K562 (cell line): Measurements from ENCODE around the gene ABHD8. TPM values are rescaled to one million over a fixed set of nuclear protein-coding genes. Genes with fewer than 3 reads are reported as not detected.
A peak's percentile ranks its signal among the peaks of the same experiment; 100 is the strongest.

Source experiments
- ATAC-seq: fragments of 200-7000 bp; cut with Tn5 transposase; 3 replicates; pipeline ENCODE4 v1.9.1; 2020; ENCODE audit warnings: moderate library complexity
- Bru-seq: library from RNA; stranded (reverse); fragments of 400-500 nt; gene quantifications from one replicate; lab custom pipeline; 2021; lab: Mats Ljungman, UMichigan
- BruChase-seq, 2 experiments: library from RNA; stranded (reverse); fragments of 400-500 nt; gene quantifications; one replicate each; lab custom pipeline; 2021; lab: Mats Ljungman, UMichigan
- BruUV-seq: library from RNA; stranded (reverse); fragments of 400-500 nt; replicated peaks from 2 replicates; lab custom pipeline; 2021; lab: Mats Ljungman, UMichigan
- CTCF ChIA-PET: fragments of 300-600 bp; formaldehyde crosslinking; extraction: SDS; loops from one replicate; lab custom pipeline; 2021; ENCODE audit warnings: low intra/inter-chr PET ratio; lab: Yijun Ruan, JAX
- POLR2A ChIA-PET: fragments of 300-600, 350-650 bp; sonication (Branson Sonifier 250); formaldehyde crosslinking; extraction: SDS; loops from one replicate; lab custom pipeline; 2021; ENCODE audit warnings: antibody characterized with exemption, inconsistent platforms; lab: Yijun Ruan, JAX
- DNase-seq, 4 experiments: peaks; one replicate each; pipeline versions ENCODE4 v3.0.0 to v3.0.0-alpha.2; 2011 to 2018; ENCODE audit warnings: low spot score in 3 of 4, mixed read lengths in 3 of 4; ENCODE audit errors: extremely low read depth in 1 of 4
- FAIRE-seq: peaks from 2 replicates; lab custom pipeline; 2011; peaks lifted over from hg19 to GRCh38; lab: Jason Lieb, UNC
- H2AFZ ChIP-seq: 2 replicates; pipeline ENCODE4 v1.6.0; 2011; ENCODE audit warnings: low read depth, low read length, control low read depth, inconsistent platforms
- H3K27ac ChIP-seq: fragments of 200-600 bp; 3 replicates; pipeline ENCODE4 v1.8.0; 2011; ENCODE audit warnings: low read depth, mild to moderate bottlenecking, control low read depth, inconsistent platforms, low read length, moderate library complexity, mixed read lengths; ENCODE audit errors: extremely low read depth
- H3K27me3 ChIP-seq, 2 experiments: fragments of 300-600 bp in 1 of 2; 2 replicates in 1 of 2; 3 replicates in 1 of 2; pipeline versions ENCODE4 v1.6.0 to v1.8.0; 2011; ENCODE audit warnings: inconsistent platforms in 2 of 2, low read length in 2 of 2, mild to moderate bottlenecking in 1 of 2, mixed read lengths in 1 of 2, moderate library complexity in 1 of 2; ENCODE audit not compliant: control insufficient read depth in 2 of 2, insufficient read depth in 2 of 2
- H3K36me3 ChIP-seq: fragments of 300-600 bp; 3 replicates; pipeline ENCODE4 v1.8.0; 2011; ENCODE audit warnings: mild to moderate bottlenecking, low read length, inconsistent platforms; ENCODE audit not compliant: control insufficient read depth, insufficient read depth
- H3K4me1 ChIP-seq, 2 experiments: fragments of 200-600 bp in 1 of 2; replicated peaks in 1 of 2; 2 replicates in 1 of 2; 3 replicates in 1 of 2; pipeline versions ENCODE4 v1.5.1 to v1.8.0; 2011; ENCODE audit warnings: inconsistent platforms in 2 of 2, low read length in 2 of 2, mild to moderate bottlenecking in 1 of 2, mixed read lengths in 1 of 2, moderate library complexity in 1 of 2; ENCODE audit not compliant: control insufficient read depth in 2 of 2, insufficient read depth in 2 of 2
- H3K4me2 ChIP-seq: 2 replicates; pipeline ENCODE4 v1.6.1; 2011; ENCODE audit warnings: low read length, control low read depth, inconsistent platforms, mixed read lengths; ENCODE audit not compliant: insufficient read depth
- H3K4me3 ChIP-seq: fragments of 200-600 bp; sonication (generic), shearing (Covaris generic); 2 replicates; pipeline ENCODE4 v1.5.1; 2016; ENCODE audit warnings: control low read depth, inconsistent platforms
- H3K79me2 ChIP-seq: fragments of 200-600 bp; 3 replicates; pipeline ENCODE4 v1.8.0; 2011; ENCODE audit warnings: low read length, inconsistent platforms; ENCODE audit not compliant: control insufficient read depth, insufficient read depth
- H3K9ac ChIP-seq, 2 experiments: 2 replicates each; pipeline versions ENCODE4 v1.6.0 to v1.6.1; 2011; ENCODE audit warnings: low read depth in 2 of 2, low read length in 2 of 2, control low read depth in 1 of 2, inconsistent platforms in 1 of 2, mild to moderate bottlenecking in 1 of 2, mixed read lengths in 1 of 2; ENCODE audit not compliant: insufficient read depth in 1 of 2
- H3K9me1 ChIP-seq: one replicate; pipeline ENCODE4 v1.6.0; 2011; ENCODE audit warnings: inconsistent platforms, mild to moderate bottlenecking, low read length, moderate library complexity; ENCODE audit not compliant: control insufficient read depth, insufficient read depth
- H3K9me3 ChIP-seq: replicated peaks from 2 replicates; pipeline ENCODE4 v1.5.1; 2011; ENCODE audit warnings: low read depth, low read length, inconsistent platforms; ENCODE audit not compliant: control insufficient read depth, insufficient read depth
- H4K20me1 ChIP-seq: replicated peaks from 2 replicates; pipeline ENCODE4 v1.6.1; 2011; ENCODE audit warnings: low read length, inconsistent platforms, mixed read lengths; ENCODE audit not compliant: control insufficient read depth, insufficient read depth
- CBX2 ChIP-seq: fragments of 200-600 bp; sonication (generic); IDR thresholded peaks from one replicate; pipeline ENCODE4 v1.6.1; 2012; ENCODE audit warnings: mild to moderate bottlenecking, low read length, inconsistent platforms; ENCODE audit not compliant: insufficient read depth, poor library complexity, severe bottlenecking
- PML ChIP-seq: IDR thresholded peaks from 2 replicates; pipeline ENCODE4 v1.6.1; 2012; ENCODE audit warnings: low read length, inconsistent platforms
- RAD21 ChIP-seq, 2 experiments: fragments of 250-450 bp in 1 of 2; fragments of 450-650 bp in 1 of 2; sonication (Bioruptor Pico) in 1 of 2; formaldehyde crosslinking in 1 of 2; IDR thresholded peaks in 1 of 2; conservative IDR thresholded peaks in 1 of 2; 2 replicates each; pipeline versions ENCODE4 v1.4.0 to v1.8.0; 2020 to 2022; ENCODE audit warnings: mild to moderate bottlenecking in 2 of 2, moderate library complexity in 1 of 2
- WGBS: fragments of 100-300 bp; shearing (Covaris generic); methylation state at CpG from one replicate; pipeline ENCODE4 v1.1.6; 2016; ENCODE audit warnings: low coverage, mixed read lengths; ENCODE audit not compliant: insufficient coverage; ENCODE audit errors: missing lambda C conversion rate; 5-methylcytosine and 5-hydroxymethylcytosine counted together
- in situ Hi-C: fragments of 300-500 bp; cut with MboI; formaldehyde crosslinking; loops from 4 replicates; pipeline ENCODE4 v1.15.0; 2018; ENCODE audit warnings: inconsistent platforms, mixed read lengths
- intact Hi-C: fragments of 100-400 bp; cut with micrococcal nuclease; formaldehyde crosslinking; loops from 2 replicates; pipeline ENCODE4 v1.14.2; 2022
- long read RNA-seq, 3 experiments: library from polyadenylated mRNA in 2 of 3; library from RNA in 1 of 3; unstranded in 2 of 3; stranded (forward) in 1 of 3; transcript quantifications; one replicate each; pipeline ENCODE4 v2.0.0, GENCODE V29; 2019 to 2022
- polyA minus RNA-seq, 3 experiments: library from RNA; depleted of rRNA, polyadenylated mRNA; stranded (reverse); fragments of >200 nt; gene quantifications; 2 replicates each; pipeline ENCODE4 v1.2.3, GENCODE V29; 2011
- polyA plus RNA-seq, 8 experiments: library from polyadenylated mRNA; depleted of rRNA in 4 of 8; stranded (reverse) in 5 of 8; unstranded in 3 of 8; fragments of >200 nt; fragmentation: Nextera tagmentation in 2 of 8; fragmentation: Illumina TruSeq in 1 of 8; extraction: Ambion mirVana in 2 of 8; extraction: Trizol in 1 of 8; gene quantifications; 2 replicates each; pipeline versions ENCODE4 v1.2.1 to v1.2.3, GENCODE V29; 2011 to 2014; ENCODE audit warnings: inconsistent platforms in 1 of 8, missing spikeins in 1 of 8
- total RNA-seq, 7 experiments: library from RNA; depleted of rRNA in 6 of 7; stranded (reverse); fragments of >200 nt in 6 of 7; fragmentation: Illumina TruSeq in 2 of 7; extraction: Trizol in 2 of 7; gene quantifications; 2 replicates each; pipeline versions ENCODE4 v1.2.1 to v1.2.3, GENCODE V29; 2011 to 2021; ENCODE audit warnings: low replicate concordance in 1 of 7
- TF ChIP-seq, protein P1 (sequence below): fragments of 250-450 bp; sonication (Bioruptor Pico); IDR thresholded peaks from 2 replicates; pipeline ENCODE4 v1.5.1; 2021; ENCODE audit warnings: mild to moderate bottlenecking
- TF ChIP-seq, protein P2 (sequence below), 3 experiments: IDR thresholded peaks in 2 of 3; conservative IDR thresholded peaks in 1 of 3; 2 replicates each; pipeline ENCODE4 v1.5.1; 2011 to 2012; ENCODE audit warnings: low read length in 3 of 3, mild to moderate bottlenecking in 3 of 3, control low read depth in 2 of 3, improper control_type of control experiment in 1 of 3, inconsistent platforms in 1 of 3, low read depth in 1 of 3, mixed read lengths in 1 of 3, moderate library complexity in 1 of 3; ENCODE audit not compliant: insufficient read depth in 2 of 3

Gene ABHD8, protein sequence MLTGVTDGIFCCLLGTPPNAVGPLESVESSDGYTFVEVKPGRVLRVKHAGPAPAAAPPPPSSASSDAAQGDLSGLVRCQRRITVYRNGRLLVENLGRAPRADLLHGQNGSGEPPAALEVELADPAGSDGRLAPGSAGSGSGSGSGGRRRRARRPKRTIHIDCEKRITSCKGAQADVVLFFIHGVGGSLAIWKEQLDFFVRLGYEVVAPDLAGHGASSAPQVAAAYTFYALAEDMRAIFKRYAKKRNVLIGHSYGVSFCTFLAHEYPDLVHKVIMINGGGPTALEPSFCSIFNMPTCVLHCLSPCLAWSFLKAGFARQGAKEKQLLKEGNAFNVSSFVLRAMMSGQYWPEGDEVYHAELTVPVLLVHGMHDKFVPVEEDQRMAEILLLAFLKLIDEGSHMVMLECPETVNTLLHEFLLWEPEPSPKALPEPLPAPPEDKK
- total RNA-seq (2011; cell fraction: chromatin; rRNA removed; ENCODE audit: low replicate concordance): 2.0 TPM in 1 of 2 replicates, not detected in the other
- total RNA-seq (2011; cell fraction: nucleolus; rRNA removed): 4.0 and 4.2 TPM in 2 replicates
- 1.5 and 1.8 TPM in 2 replicates for total RNA-seq (2011; cell fraction: nucleoplasm; rRNA removed)
- total RNA-seq (2014; rRNA removed) (5.0 and 5.8 TPM in 2 replicates), total RNA-seq (2014; rRNA removed; fragmentation: Illumina TruSeq; extraction: Trizol) (0.22 and 0.29 TPM in 2 replicates), total RNA-seq (2015; rRNA removed; fragmentation: Illumina TruSeq; extraction: Trizol) (1.7 and 1.8 TPM in 2 replicates), total RNA-seq (2021) (5.6 and 6.6 TPM in 2 replicates), polyA plus RNA-seq (2011; rRNA removed) (2.3 and 4.2 TPM in 2 replicates), polyA plus RNA-seq (2014; fragmentation: Illumina TruSeq; extraction: Trizol) (0.97 and 2.3 TPM in 2 replicates), polyA plus RNA-seq (2014; fragmentation: Nextera tagmentation; extraction: Ambion mirVana) (under 1 TPM in 1 of 2 experiments, not detected in 1; 0.04 TPM), polyA plus RNA-seq (2014; rRNA removed) (3.8 and 5.2 TPM in 2 replicates), polyA minus RNA-seq (2011; rRNA and poly(A)+ RNA removed) (0.96 and 1.6 TPM in 2 replicates), Bru-seq, nascent RNA (percentile 49 among the genes with signal in this experiment), BruChase-seq, experiment 1, labeled RNA remaining after a 2-hour chase (percentile 47 among the genes with signal in this experiment), BruChase-seq, experiment 2, labeled RNA remaining after a 6-hour chase (percentile 50 among the genes with signal in this experiment)
- 6.2 and 11.3 TPM in 2 replicates for polyA plus RNA-seq (2011; cell fraction: cytosol; rRNA removed)
- polyA plus RNA-seq (2011; cell fraction: nucleus; rRNA removed): 2.0 and 2.3 TPM in 2 replicates
- 3.7 and 11.4 TPM in 2 replicates for polyA plus RNA-seq (2012)
- 3.3 and 5.3 TPM in 2 replicates for polyA minus RNA-seq (2011; cell fraction: cytosol; rRNA and poly(A)+ RNA removed)
- polyA minus RNA-seq (2011; cell fraction: nucleus; rRNA and poly(A)+ RNA removed): 2.7 and 3.0 TPM in 2 replicates
- long read RNA-seq, experiment 1, transcript ABHD8-201 (5 exons, 2,090 nt): major isoform, 13 of 31 reads
- long read RNA-seq, experiment 1, partial matches to known transcripts: 5 of 31 reads
- long read RNA-seq, experiment 1, other reads (novel, unspliced or antisense): 13 of 31 reads
- long read RNA-seq, experiment 2, transcript ABHD8-201 (5 exons, 2,090 nt): major isoform, 6 of 8 reads
- long read RNA-seq, experiment 2, partial matches to known transcripts: 1 of 8 reads
- long read RNA-seq, experiment 2, other reads (novel, unspliced or antisense): 1 of 8 reads
- long read RNA-seq, experiment 3, transcript ABHD8-201 (5 exons, 2,090 nt): major isoform, 10 of 11 reads
- long read RNA-seq, experiment 3, partial matches to known transcripts: 0 of 11 reads
- long read RNA-seq, experiment 3, other reads (novel, unspliced or antisense): 1 of 11 reads

DNA sequence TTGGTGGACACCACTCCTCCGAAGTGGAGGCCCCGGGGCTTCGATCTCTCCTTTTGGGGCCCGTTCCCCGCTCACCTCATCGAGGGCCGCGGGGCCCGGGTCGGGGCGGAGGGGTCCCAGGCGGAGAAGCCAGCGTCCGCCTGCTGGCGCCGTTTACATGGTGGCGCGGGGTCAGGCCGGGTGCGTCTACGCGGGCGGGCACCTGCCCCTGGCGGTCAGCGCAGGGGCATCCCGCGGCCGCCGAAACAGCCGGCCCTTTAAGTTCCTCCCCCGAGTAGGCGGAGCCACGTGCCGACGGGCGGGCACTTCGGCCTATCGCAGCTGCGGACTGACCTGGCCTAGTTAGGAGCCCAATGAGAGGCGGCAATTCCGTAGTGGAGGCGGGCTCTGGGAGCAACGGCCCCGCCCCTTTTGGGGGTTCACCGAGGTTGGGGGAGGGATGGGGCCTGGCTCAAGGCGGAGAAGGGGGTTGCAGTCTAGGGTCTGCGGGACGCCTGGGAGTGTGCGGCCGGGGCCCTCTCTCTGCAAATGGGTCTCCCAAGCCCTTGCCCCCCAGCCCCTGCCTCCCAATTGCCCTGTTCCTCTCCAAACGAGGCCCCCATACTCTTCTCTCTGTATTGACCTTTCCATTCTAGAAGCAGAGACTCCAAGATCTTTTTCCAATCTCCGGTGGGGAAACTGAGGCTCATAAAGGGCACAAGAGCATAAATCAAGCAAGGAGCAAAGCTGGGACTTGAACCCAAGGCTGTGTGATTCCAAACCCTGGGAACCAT lies at the start of gene ABHD8:
Gene ABHD8 (minus strand): TSS at position 259 of the 773 bp plus-strand sequence. CDS start 1,809 bp downstream, outside the sequence.
- in situ Hi-C loops: no loop called here
- Histone ChIP-seq H4K20me1 (no peaks in the 10 kb centered on the region), H3K4me2 (peak within 1 kb of the TSS; percentile 73), H3K27me3 (no peaks in the 10 kb centered on the region), H3K9me3 (no peaks in the 10 kb centered on the region; the same call in 1 of the 2 replicates), H3K9ac (peak within 1 kb of the TSS; percentile 60 to 93; a peak in 3 of 4 replicates), H3K9me1 (no peaks in the 10 kb centered on the region), H3K79me2 (peaks cover 31% of the 10 kb centered on the region), H3K27ac (peak within 1 kb of the TSS; percentile 77), H3K4me3 (peak within 1 kb of the TSS; percentile 59), H2AFZ (peak within 1 kb of the TSS; percentile 84), H3K36me3 (peaks cover 18% of the 10 kb centered on the region), H3K4me1 (peaks cover 26 to 60% of the 10 kb centered on the region in 2 experiments; a peak in 4 of 5 replicates)
- peak; percentile 92 to 98 (median 96) for DNase-seq
- ChIA-PET CTCF (interaction anchor here (1.1 kb wide), 1 partner anchor 10 kb away, joined by 6 read pairs; no protein-coding TSS in a partner anchor), POLR2A (interaction anchor here (0.6 to 1.6 kb wide), 8 partner anchors 9 to 496 kb away, joined by 3 to 5 read pairs (median 4); partner anchors contain the start of gene BABAM1)
- peak; percentile 92 for ATAC-seq
- intact Hi-C loops: no loop called here
- BruUV-seq: no TSS peak
- peak; percentile 94 for FAIRE-seq
- WGBS: under 1% methylated on average over 44 of the region's 52 CpGs
- TF ChIP-seq RAD21 (CRISPR knock-in tag; conservative IDR thresholded peaks at IDR 0.05 in 1 of 2, IDR thresholded peaks at IDR 0.05 in 1 of 2) (peak in 1 of 2 experiments; percentile 24; a peak in 1 of 4 replicates), PML (0 out of 2 replicates have a peak, but pooled peaks have one; percentile 22), CBX2 (no peak)
- TF ChIP-seq, protein P1, sequence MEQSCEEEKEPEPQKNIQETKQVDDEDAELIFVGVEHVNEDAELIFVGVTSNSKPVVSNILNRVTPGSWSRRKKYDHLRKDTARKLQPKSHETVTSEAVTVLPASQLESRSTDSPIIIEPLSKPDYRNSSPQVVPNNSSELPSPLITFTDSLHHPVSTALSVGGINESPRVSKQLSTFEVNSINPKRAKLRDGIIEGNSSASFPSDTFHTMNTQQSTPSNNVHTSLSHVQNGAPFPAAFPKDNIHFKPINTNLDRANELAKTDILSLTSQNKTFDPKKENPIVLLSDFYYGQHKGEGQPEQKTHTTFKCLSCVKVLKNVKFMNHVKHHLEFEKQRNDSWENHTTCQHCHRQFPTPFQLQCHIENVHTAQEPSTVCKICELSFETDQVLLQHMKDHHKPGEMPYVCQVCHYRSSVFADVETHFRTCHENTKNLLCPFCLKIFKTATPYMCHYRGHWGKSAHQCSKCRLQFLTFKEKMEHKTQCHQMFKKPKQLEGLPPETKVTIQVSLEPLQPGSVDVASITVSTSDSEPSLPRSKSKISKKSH (CRISPR knock-in tag): no peak
- TF ChIP-seq, protein P2, sequence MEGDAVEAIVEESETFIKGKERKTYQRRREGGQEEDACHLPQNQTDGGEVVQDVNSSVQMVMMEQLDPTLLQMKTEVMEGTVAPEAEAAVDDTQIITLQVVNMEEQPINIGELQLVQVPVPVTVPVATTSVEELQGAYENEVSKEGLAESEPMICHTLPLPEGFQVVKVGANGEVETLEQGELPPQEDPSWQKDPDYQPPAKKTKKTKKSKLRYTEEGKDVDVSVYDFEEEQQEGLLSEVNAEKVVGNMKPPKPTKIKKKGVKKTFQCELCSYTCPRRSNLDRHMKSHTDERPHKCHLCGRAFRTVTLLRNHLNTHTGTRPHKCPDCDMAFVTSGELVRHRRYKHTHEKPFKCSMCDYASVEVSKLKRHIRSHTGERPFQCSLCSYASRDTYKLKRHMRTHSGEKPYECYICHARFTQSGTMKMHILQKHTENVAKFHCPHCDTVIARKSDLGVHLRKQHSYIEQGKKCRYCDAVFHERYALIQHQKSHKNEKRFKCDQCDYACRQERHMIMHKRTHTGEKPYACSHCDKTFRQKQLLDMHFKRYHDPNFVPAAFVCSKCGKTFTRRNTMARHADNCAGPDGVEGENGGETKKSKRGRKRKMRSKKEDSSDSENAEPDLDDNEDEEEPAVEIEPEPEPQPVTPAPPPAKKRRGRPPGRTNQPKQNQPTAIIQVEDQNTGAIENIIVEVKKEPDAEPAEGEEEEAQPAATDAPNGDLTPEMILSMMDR (IDR thresholded peaks at IDR 0.05 in 2 of 3, conservative IDR thresholded peaks at IDR 0.05 in 1 of 3; ENCODE audit: insufficient read depth in 2 of 3, low read depth in 1 of 3, low read length in 3 of 3): peak; percentile 70 to 89 (median 70); a peak in 5 of 6 replicates
